ENCODE results near the gene CHST15.

Gene CHST15

DNA sequence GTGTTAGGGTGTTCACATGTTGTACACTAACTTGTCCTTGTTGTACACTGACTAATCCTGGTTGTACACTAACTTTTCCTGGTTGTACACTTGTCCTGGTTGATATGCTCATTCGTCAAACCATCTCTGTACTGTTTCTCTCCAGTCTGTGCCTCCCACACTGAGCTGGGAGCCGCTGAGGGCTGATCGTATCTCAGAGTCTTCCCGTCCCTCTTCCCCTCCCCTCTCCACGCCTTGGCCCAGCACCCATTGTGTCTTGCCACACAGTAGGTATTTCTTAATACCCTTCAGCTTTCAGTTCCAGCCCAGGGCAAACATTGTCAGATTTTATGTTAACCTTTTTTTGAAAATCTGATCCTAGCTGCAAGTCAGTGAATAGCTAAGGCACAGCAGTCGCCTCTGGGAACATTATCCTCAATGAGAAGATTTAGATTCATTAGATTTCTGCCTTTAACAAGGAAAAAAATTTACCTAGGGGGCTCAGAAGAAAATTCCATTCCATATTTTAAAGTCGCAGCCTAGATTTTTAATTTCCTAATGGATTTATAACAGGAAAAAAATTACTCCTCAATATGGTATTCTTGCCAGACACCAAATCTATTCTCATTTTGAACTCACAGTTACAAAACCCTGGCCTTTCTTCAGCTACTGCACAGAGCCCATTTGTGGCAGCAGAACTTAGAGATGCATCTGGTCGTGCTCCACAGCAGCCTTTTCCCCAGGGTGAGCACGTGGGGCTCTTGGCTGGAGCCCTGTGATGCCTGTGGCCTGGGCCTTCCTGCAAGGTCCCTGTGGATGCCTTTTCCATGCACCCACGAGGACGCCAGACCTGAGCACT, 33.0 kb upstream of the CHST15 start:
- H3K36me3 ChIP-seq (ENCODE audit: insufficient read depth), result no peaks in the 10 kb centered on the region
- H3K79me2 ChIP-seq (ENCODE audit: insufficient read depth, low read depth), result no peaks in the 10 kb centered on the region
- TF ChIP-seq, protein P1, sequence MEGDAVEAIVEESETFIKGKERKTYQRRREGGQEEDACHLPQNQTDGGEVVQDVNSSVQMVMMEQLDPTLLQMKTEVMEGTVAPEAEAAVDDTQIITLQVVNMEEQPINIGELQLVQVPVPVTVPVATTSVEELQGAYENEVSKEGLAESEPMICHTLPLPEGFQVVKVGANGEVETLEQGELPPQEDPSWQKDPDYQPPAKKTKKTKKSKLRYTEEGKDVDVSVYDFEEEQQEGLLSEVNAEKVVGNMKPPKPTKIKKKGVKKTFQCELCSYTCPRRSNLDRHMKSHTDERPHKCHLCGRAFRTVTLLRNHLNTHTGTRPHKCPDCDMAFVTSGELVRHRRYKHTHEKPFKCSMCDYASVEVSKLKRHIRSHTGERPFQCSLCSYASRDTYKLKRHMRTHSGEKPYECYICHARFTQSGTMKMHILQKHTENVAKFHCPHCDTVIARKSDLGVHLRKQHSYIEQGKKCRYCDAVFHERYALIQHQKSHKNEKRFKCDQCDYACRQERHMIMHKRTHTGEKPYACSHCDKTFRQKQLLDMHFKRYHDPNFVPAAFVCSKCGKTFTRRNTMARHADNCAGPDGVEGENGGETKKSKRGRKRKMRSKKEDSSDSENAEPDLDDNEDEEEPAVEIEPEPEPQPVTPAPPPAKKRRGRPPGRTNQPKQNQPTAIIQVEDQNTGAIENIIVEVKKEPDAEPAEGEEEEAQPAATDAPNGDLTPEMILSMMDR (conservative IDR thresholded peaks at IDR 0.05; ENCODE audit: low read depth, low read length), result no peak
- H3K4me2 ChIP-seq, result no peak overlapping the region
- H4K20me1 ChIP-seq (ENCODE audit: insufficient read depth), result no peaks in the 10 kb centered on the region
- H3K4me1 ChIP-seq (ENCODE audit: low read depth, poor library complexity, severe bottlenecking), result peaks cover 10% of the 10 kb centered on the region
- no peak overlapping the region for H3K9ac ChIP-seq
- no peak overlapping the region for H3K27ac ChIP-seq
- no peaks in the 10 kb centered on the region for H3K27me3 ChIP-seq (ENCODE audit: insufficient read depth, low read depth)
- no peak overlapping the region for H2AFZ ChIP-seq (ENCODE audit: low read depth)
- no peak overlapping the region for H3K4me3 ChIP-seq (IDR thresholded peaks at IDR 0.05; ENCODE audit: insufficient read depth, low read depth, low read length)

DNA sequence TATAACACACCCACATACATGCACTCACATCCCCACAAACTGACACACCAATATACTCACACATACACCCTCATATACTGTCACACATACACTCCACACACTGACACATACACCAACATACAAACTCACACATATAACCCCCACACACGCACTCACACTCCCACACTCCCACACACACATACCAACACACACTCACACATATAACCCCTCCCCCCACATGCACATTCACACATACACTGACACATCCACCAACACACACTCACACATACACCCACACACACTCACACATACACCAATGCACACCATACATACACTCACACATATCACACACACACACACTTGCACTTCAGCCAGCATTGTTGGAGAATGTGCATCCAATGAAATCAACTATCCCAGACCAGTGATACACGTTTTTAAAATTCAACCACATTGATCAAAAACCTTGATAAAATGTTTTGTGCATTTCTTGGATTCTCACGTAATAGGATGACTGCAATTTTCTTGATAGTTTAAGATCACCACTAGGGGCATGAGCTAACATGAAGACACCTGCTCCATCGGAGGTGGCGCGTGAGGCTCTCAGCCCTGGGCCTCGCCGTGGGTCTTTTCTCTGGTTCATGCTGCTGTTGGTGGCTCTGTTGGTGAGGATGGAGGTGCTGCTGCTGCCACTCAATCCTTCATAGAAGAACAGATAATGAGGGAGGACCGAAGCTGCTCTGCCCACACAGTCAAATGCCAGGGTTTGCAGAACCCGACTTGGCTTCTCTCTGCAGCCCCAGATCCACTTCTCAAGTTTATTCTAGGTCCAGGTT, 32.1 kb upstream of the CHST15 start:
- no peak overlapping the region for H3K4me2 ChIP-seq
- H3K4me1 ChIP-seq (ENCODE audit: low read depth, poor library complexity, severe bottlenecking), result peaks cover 10% of the 10 kb centered on the region
- no peaks in the 10 kb centered on the region for H3K79me2 ChIP-seq (ENCODE audit: insufficient read depth, low read depth)
- no peak overlapping the region for H3K4me3 ChIP-seq (IDR thresholded peaks at IDR 0.05; ENCODE audit: insufficient read depth, low read depth, low read length)
- H2AFZ ChIP-seq (ENCODE audit: low read depth), result no peak overlapping the region
- TF ChIP-seq, protein P1 (conservative IDR thresholded peaks at IDR 0.05; ENCODE audit: low read depth, low read length), result peak; percentile 64
- H3K27ac ChIP-seq, result no peak overlapping the region
- no peaks in the 10 kb centered on the region for H3K27me3 ChIP-seq (ENCODE audit: insufficient read depth, low read depth)
- H3K9ac ChIP-seq, result no peak overlapping the region
- no peaks in the 10 kb centered on the region for H3K36me3 ChIP-seq (ENCODE audit: insufficient read depth)
- H4K20me1 ChIP-seq (ENCODE audit: insufficient read depth), result no peaks in the 10 kb centered on the region

DNA sequence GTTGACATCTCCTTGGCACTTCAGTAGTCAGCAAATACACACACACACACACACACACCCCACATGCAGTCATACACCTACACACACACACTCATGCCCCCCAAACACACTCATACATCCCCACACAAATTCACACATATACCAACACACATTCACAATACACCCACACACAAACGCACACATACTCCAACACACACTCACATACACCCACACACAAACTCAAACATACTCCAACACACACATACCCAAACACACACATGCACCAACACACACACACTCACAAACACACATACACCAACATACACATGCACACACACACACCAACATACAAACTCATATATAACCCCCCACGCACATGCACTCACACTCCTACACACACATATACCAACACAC, 31.4 kb upstream of the CHST15 start:
- Histone ChIP-seq H4K20me1 (ENCODE audit: insufficient read depth) (no peaks in the 10 kb centered on the region), H3K4me3 (IDR thresholded peaks at IDR 0.05; ENCODE audit: insufficient read depth, low read depth, low read length) (no peak overlapping the region), H3K9ac (no peak overlapping the region), H3K36me3 (ENCODE audit: insufficient read depth) (no peaks in the 10 kb centered on the region), H3K27ac (no peak overlapping the region), H3K4me1 (ENCODE audit: low read depth, poor library complexity, severe bottlenecking) (peaks cover 10% of the 10 kb centered on the region), H2AFZ (ENCODE audit: low read depth) (no peak overlapping the region), H3K27me3 (ENCODE audit: insufficient read depth, low read depth) (no peaks in the 10 kb centered on the region), H3K4me2 (no peak overlapping the region), H3K79me2 (ENCODE audit: insufficient read depth, low read depth) (no peaks in the 10 kb centered on the region)
- TF ChIP-seq, protein P1 (conservative IDR thresholded peaks at IDR 0.05; ENCODE audit: low read depth, low read length), result no peak

DNA sequence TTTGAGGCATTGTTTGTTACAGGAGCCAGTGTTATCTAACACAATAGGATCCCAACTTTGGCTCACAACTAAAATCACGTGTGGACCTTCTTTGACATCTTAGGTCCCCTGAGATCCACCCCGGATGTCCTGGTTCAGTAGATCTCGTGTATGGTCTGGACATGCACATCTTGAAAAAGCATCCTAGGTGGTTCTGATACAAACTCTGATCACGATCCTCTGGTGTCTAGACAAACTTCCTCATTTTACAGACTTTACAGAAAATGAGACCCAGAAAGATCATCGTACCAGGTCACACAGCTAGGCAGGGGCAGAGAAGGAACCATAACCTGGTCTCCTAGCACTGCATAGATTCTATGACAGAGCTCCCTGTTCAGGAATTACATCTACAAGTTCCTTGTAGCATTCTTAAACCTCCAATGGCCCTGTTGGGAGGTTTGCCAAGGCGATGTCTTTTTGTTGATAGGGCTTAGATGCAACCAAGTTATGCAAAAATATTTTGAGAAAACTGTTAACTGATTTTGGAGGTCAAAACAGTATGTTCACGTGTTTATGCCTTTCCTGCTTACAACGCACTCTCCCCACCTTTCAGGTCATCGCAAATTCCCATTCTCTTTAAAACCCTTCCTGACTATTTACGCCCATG, 30.8 kb upstream of the CHST15 start:
- TF ChIP-seq, protein P1 (conservative IDR thresholded peaks at IDR 0.05; ENCODE audit: low read depth, low read length), result no peak
- H3K27ac ChIP-seq, result no peak overlapping the region

More for the DNA sequence above, 30.8 kb upstream of the CHST15 start:
- H4K20me1 ChIP-seq (ENCODE audit: insufficient read depth), result no peaks in the 10 kb centered on the region
- no peaks in the 10 kb centered on the region for H3K27me3 ChIP-seq (ENCODE audit: insufficient read depth, low read depth)
- H2AFZ ChIP-seq (ENCODE audit: low read depth), result no peak overlapping the region
- H3K4me2 ChIP-seq, result no peak overlapping the region
- H3K79me2 ChIP-seq (ENCODE audit: insufficient read depth, low read depth), result no peaks in the 10 kb centered on the region
- H3K36me3 ChIP-seq (ENCODE audit: insufficient read depth), result no peaks in the 10 kb centered on the region
- H3K4me1 ChIP-seq (ENCODE audit: low read depth, poor library complexity, severe bottlenecking), result peaks cover 10% of the 10 kb centered on the region
- H3K9ac ChIP-seq, result no peak overlapping the region
- no peak overlapping the region for H3K4me3 ChIP-seq (IDR thresholded peaks at IDR 0.05; ENCODE audit: insufficient read depth, low read depth, low read length)
